NCI-H82 treated with DMSO at 0.1 percent for 48 hours (cell line): ENCODE results near the gene TAX1BP3.
A peak's percentile ranks its signal among the peaks of the same experiment; 100 is the strongest.
"Not testable (repeated sequence)": the region's sequence is repeated elsewhere in the genome, so short reads cannot be mapped to it uniquely, and the experiment has no call there.

Experiments used
- DNase-seq: peaks from one replicate; lab custom pipeline; 2025; ENCODE audit not compliant: unreplicated experiment; lab: John Stamatoyannopoulos, UW

TAX1BP3 gene

GRCh38 chr17:3668279-3669084, at the start of gene TAX1BP3, which contains the start of gene EMC6:
TSS of gene TAX1BP3 (minus strand) at chr17:3668578. CDS start at chr17:3668526, 52 bp downstream.
TSS of gene EMC6 (plus strand) at chr17:3668812. CDS start at chr17:3669147, 335 bp downstream.
- peak; percentile 97 for DNase-seq

- no peak for DNase-seq
Measured at GRCh38 chr17:3715296-3715695, 46.9 kb upstream of the TAX1BP3 start.

- no peak for DNase-seq
Measured at GRCh38 chr17:3712811-3713463, 44.6 kb upstream of the TAX1BP3 start.

- no peak for DNase-seq
Measured at GRCh38 chr17:3710951-3711383, 42.6 kb upstream of the TAX1BP3 start.

- DNase-seq, result no peak
Measured at GRCh38 chr17:3708366-3708765, 40.0 kb upstream of the TAX1BP3 start.

- not testable (repeated sequence) for DNase-seq
Measured at GRCh38 chr17:3705718-3705984, 37.3 kb upstream of the TAX1BP3 start.

GRCh38 chr17:3704931-3705717, 36.7 kb upstream of the TAX1BP3 start:
- DNase-seq, result no peak

GRCh38 chr17:3702041-3702539, 33.7 kb upstream of the TAX1BP3 start:
- not testable (repeated sequence) for DNase-seq

GRCh38 chr17:3699951-3700350, 31.6 kb upstream of the TAX1BP3 start:
- DNase-seq, result no peak

GRCh38 chr17:3698139-3698538, 29.8 kb upstream of the TAX1BP3 start:
- no peak for DNase-seq

GRCh38 chr17:3697103-3697476, 28.7 kb upstream of the TAX1BP3 start:
- DNase-seq, result no peak

GRCh38 chr17:3695723-3696411, 27.5 kb upstream of the TAX1BP3 start, which contains the start of gene P2RX5:
TSS of gene P2RX5 (minus strand) at chr17:3696155. CDS start at chr17:3696005, 150 bp downstream.
- DNase-seq, result no peak

GRCh38 chr17:3695129-3695722, 26.8 kb upstream of the TAX1BP3 start:
- no peak for DNase-seq

GRCh38 chr17:3693829-3694231, 25.5 kb upstream of the TAX1BP3 start:
- DNase-seq, result no peak

- no peak for DNase-seq
Measured at GRCh38 chr17:3693141-3693540, 24.8 kb upstream of the TAX1BP3 start.

GRCh38 chr17:3692346-3692745, 24.0 kb upstream of the TAX1BP3 start:
- no peak for DNase-seq

GRCh38 chr17:3691617-3692067, 23.3 kb upstream of the TAX1BP3 start:
- DNase-seq, result no peak

GRCh38 chr17:3690094-3690715, 21.8 kb upstream of the TAX1BP3 start:
- DNase-seq, result no peak

GRCh38 chr17:3689262-3690093, 21.1 kb upstream of the TAX1BP3 start:
- DNase-seq, result no peak
